HEK293 (cell line): Measurements from ENCODE around the gene PCYOX1L.

ENCODE experiments used
- CTCF ChIA-PET: fragments of 350-600 bp; formaldehyde crosslinking; extraction: SDS; loops from one replicate; lab custom pipeline; 2021; ENCODE audit warnings: antibody characterized with exemption; lab: Yijun Ruan, JAX
- POLR2A ChIA-PET: fragments of 300-600 bp; formaldehyde crosslinking; extraction: SDS; loops from one replicate; lab custom pipeline; 2020; ENCODE audit warnings: antibody characterized with exemption, inconsistent platforms; lab: Yijun Ruan, JAX
- H3K27ac ChIP-seq: fragments of 200-500 bp; sonication (Bioruptor generic); 2 replicates; pipeline ENCODE4 v1.5.1; 2014; ENCODE audit warnings: low read depth, low read length, control low read depth, inconsistent platforms; ENCODE audit errors: extremely low read depth
- H3K36me3 ChIP-seq, 2 experiments: fragments of 200-500 bp in 1 of 2; sonication (Bioruptor generic) in 1 of 2; 1 replicate in 1 of 2; 2 replicates in 1 of 2; pipeline ENCODE4 v1.5.1; 2014 to 2017; ENCODE audit warnings: inconsistent platforms in 2 of 2, low read length in 2 of 2; ENCODE audit not compliant: control insufficient read depth in 2 of 2, insufficient read depth in 1 of 2
- H3K4me1 ChIP-seq: fragments of 200-500 bp; sonication (Bioruptor generic); 2 replicates; pipeline ENCODE4 v1.5.1; 2014; ENCODE audit warnings: mild to moderate bottlenecking, low read length, inconsistent platforms; ENCODE audit not compliant: control insufficient read depth, insufficient read depth
- H3K4me3 ChIP-seq: 2 replicates; pipeline ENCODE4 v1.5.1; 2011; ENCODE audit warnings: low read depth, mild to moderate bottlenecking, control low read depth, low read length, moderate library complexity
- H3K9me3 ChIP-seq: fragments of 200-500 bp; sonication (Bioruptor generic); 2 replicates; pipeline ENCODE4 v1.5.1; 2014; ENCODE audit warnings: low read depth, low read length, inconsistent platforms; ENCODE audit not compliant: control insufficient read depth, insufficient read depth
- MYNN ChIP-seq: fragments of 450-650 bp; formaldehyde crosslinking; IDR thresholded peaks from 2 replicates; pipeline ENCODE4 v1.5.1; 2016; ENCODE audit warnings: missing biosample characterization, missing genetic modification characterization, borderline replicate concordance
- SALL2 ChIP-seq: fragments of 450-650 bp; formaldehyde crosslinking; IDR thresholded peaks from 2 replicates; pipeline ENCODE4 v1.5.0; 2017; ENCODE audit warnings: missing biosample characterization, mild to moderate bottlenecking, missing genetic modification characterization, borderline replicate concordance
- ZNF23 ChIP-seq: fragments of 450-650 bp; formaldehyde crosslinking; IDR thresholded peaks from 2 replicates; pipeline ENCODE4 v1.5.1; 2016; ENCODE audit warnings: missing biosample characterization, missing genetic modification characterization, borderline replicate concordance
- ZNF239 ChIP-seq: fragments of 450-650 bp; formaldehyde crosslinking; IDR thresholded peaks from 2 replicates; pipeline ENCODE4 v1.5.1; 2016; ENCODE audit warnings: missing biosample characterization, missing genetic modification characterization
- ZNF248 ChIP-seq: fragments of 450-650 bp; formaldehyde crosslinking; IDR thresholded peaks from 2 replicates; pipeline ENCODE4 v1.5.1; 2017; ENCODE audit warnings: missing biosample characterization, missing genetic modification characterization
- ZNF324 ChIP-seq: fragments of 450-650 bp; formaldehyde crosslinking; IDR thresholded peaks from 2 replicates; pipeline ENCODE4 v1.5.1; 2016; ENCODE audit warnings: missing biosample characterization, missing genetic modification characterization
- ZNF354C ChIP-seq: fragments of 450-650 bp; formaldehyde crosslinking; IDR thresholded peaks from 2 replicates; pipeline ENCODE4 v1.5.1; 2016; ENCODE audit warnings: missing biosample characterization, missing genetic modification characterization, low read depth, borderline replicate concordance
- ZNF366 ChIP-seq: fragments of 450-650 bp; formaldehyde crosslinking; conservative IDR thresholded peaks from 2 replicates; pipeline ENCODE4 v1.5.1; 2016; ENCODE audit warnings: missing biosample characterization, missing genetic modification characterization
- ZNF394 ChIP-seq: fragments of 450-650 bp; formaldehyde crosslinking; IDR thresholded peaks from 2 replicates; pipeline ENCODE4 v1.5.1; 2016; ENCODE audit warnings: missing biosample characterization, missing genetic modification characterization, mild to moderate bottlenecking, moderate library complexity, borderline replicate concordance
- ZNF404 ChIP-seq: fragments of 450-650 bp; formaldehyde crosslinking; IDR thresholded peaks from 2 replicates; pipeline ENCODE4 v1.5.1; 2017; ENCODE audit warnings: missing biosample characterization, missing genetic modification characterization
- ZNF416 ChIP-seq: fragments of 450-650 bp; formaldehyde crosslinking; IDR thresholded peaks from 2 replicates; pipeline ENCODE4 v1.5.1; 2016; ENCODE audit warnings: missing biosample characterization, missing genetic modification characterization
- ZNF433 ChIP-seq: fragments of 450-650 bp; formaldehyde crosslinking; IDR thresholded peaks from 2 replicates; pipeline ENCODE4 v1.5.1; 2016; ENCODE audit warnings: missing biosample characterization, missing genetic modification characterization, low read depth
- ZNF596 ChIP-seq: fragments of 450-650 bp; IDR thresholded peaks from 2 replicates; pipeline ENCODE4 v1.5.0; 2018; ENCODE audit warnings: missing biosample characterization, mild to moderate bottlenecking, missing genetic modification characterization, moderate library complexity
- ZNF624 ChIP-seq: fragments of 450-650 bp; formaldehyde crosslinking; IDR thresholded peaks from 2 replicates; pipeline ENCODE4 v1.5.1; 2017; ENCODE audit warnings: missing biosample characterization, missing genetic modification characterization
- ZNF654 ChIP-seq: fragments of 450-650 bp; formaldehyde crosslinking; IDR thresholded peaks from 2 replicates; pipeline ENCODE4 v1.5.1; 2016; ENCODE audit warnings: low read depth, missing biosample characterization, missing genetic modification characterization
- ZNF747 ChIP-seq: fragments of 450-650 bp; formaldehyde crosslinking; IDR thresholded peaks from 2 replicates; pipeline ENCODE4 v1.5.1; 2016; ENCODE audit warnings: missing biosample characterization, missing genetic modification characterization
- ZNF830 ChIP-seq: fragments of 450-650 bp; IDR thresholded peaks from 2 replicates; pipeline ENCODE4 v1.5.0; 2018; ENCODE audit warnings: missing biosample characterization, missing genetic modification characterization, low read depth, mild to moderate bottlenecking, moderate library complexity
- TF ChIP-seq, protein P1 (sequence below): fragments of 450-650 bp; formaldehyde crosslinking; IDR thresholded peaks from 2 replicates; pipeline ENCODE4 v1.5.1; 2016; ENCODE audit warnings: missing biosample characterization, missing genetic modification characterization, low read depth
- TF ChIP-seq, protein P2 (sequence below): fragments of 450-650 bp; formaldehyde crosslinking; IDR thresholded peaks from 2 replicates; pipeline ENCODE4 v1.5.1; 2016; ENCODE audit warnings: missing biosample characterization, missing genetic modification characterization
- TF ChIP-seq, protein P3 (sequence below): fragments of 450-650 bp; formaldehyde crosslinking; IDR thresholded peaks from 2 replicates; pipeline ENCODE4 v1.5.1; 2016; ENCODE audit warnings: missing biosample characterization, missing genetic modification characterization

Gene PCYOX1L

DNA sequence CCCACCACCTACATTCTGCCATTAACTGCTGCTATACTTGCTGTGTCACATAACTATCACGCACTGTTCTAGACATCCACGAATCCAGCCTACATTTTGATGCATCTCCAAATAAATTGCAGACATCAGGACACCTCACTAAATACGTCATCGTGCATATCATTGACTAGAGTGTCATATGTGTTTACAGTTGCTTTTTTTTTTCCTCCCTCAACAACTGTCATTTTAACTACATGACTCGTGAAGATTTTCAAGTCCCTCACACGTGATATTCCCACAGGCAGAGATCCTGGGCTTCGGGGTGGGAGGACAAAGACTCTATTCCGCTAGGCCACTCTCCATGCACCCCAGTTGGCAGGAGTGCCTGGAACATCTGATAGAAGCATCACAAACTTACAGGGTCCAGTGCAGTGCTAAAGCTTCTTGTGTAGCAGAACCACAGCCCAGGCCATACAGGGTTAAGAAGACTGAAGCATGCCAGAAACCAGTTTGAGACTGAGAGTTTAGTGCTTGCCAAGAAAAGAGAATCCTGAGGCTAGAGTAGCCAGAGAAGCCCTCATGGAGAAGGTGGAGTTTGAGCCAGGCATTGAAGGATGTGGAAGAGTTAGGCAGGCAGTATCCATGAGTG is 1.1 kb downstream of the PCYOX1L start:
- Histone ChIP-seq H3K27ac (no peak overlapping the region), H3K4me1 (no peaks in the 10 kb centered on the region), H3K4me3 (no peak overlapping the region), H3K9me3 (no peaks in the 10 kb centered on the region), H3K36me3 (peaks cover 0 to 20% of the 10 kb centered on the region in 2 experiments; a peak in 2 of 3 replicates)
- TF ChIP-seq, protein P1, sequence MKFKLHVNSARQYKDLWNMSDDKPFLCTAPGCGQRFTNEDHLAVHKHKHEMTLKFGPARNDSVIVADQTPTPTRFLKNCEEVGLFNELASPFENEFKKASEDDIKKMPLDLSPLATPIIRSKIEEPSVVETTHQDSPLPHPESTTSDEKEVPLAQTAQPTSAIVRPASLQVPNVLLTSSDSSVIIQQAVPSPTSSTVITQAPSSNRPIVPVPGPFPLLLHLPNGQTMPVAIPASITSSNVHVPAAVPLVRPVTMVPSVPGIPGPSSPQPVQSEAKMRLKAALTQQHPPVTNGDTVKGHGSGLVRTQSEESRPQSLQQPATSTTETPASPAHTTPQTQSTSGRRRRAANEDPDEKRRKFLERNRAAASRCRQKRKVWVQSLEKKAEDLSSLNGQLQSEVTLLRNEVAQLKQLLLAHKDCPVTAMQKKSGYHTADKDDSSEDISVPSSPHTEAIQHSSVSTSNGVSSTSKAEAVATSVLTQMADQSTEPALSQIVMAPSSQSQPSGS (tag by site-specific recombination), result 0 out of 2 replicates have a peak, but pooled peaks have one; percentile 4
- TF ChIP-seq ZNF416 (tag by site-specific recombination) (no peak), ZNF394 (tag by site-specific recombination) (peak; percentile 45; the same call in 1 of the 2 replicates), ZNF747 (tag by site-specific recombination) (no peak)
- ChIA-PET CTCF (interaction anchor here (0.6 to 1.3 kb wide), 2 partner anchors 13 to 42 kb away, joined by 3 to 4 read pairs; no protein-coding TSS in a partner anchor), POLR2A (interaction anchor here (1.2 to 5.6 kb wide), 3 partner anchors 14 to 42 kb away, joined by 3 to 77 read pairs (median 3); partner anchors contain the start of gene GRPEL2)

DNA sequence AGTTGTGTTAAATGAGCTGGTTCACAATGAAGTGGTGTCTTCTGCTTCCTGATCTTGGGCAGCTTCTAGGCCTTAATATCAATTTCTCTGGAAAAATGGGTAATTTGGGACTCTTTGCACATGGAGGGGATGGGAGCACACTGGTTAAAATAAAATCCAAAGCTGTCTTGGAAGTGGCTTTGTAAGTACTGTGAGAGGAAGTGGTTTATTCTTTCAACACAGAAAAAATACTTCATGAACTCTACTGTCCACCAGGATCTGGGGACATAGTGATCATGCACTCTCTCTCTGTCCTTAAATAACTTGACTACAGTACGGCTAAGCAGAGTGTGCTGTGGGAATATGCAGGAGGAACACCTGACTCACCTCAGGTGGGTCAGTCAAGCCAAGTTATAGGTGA is 2.4 kb downstream of the PCYOX1L start:
- Histone ChIP-seq H3K4me3 (no peak overlapping the region), H3K27ac (no peak overlapping the region), H3K4me1 (no peaks in the 10 kb centered on the region), H3K36me3 (peaks cover 0 to 8% of the 10 kb centered on the region in 2 experiments; a peak in 2 of 3 replicates), H3K9me3 (no peaks in the 10 kb centered on the region)
- TF ChIP-seq ZNF239 (tag by site-specific recombination) (no peak), SALL2 (no peak), ZNF248 (no peak)
- CTCF ChIA-PET, result interaction anchor here (0.6 to 15.5 kb wide), 4 partner anchors 11 to 75 kb away, joined by 3 to 212 read pairs (median 9); no protein-coding TSS in a partner anchor
- POLR2A ChIA-PET, result interaction anchor here (0.5 to 0.9 kb wide), 2 partner anchors 15 to 603 kb away, joined by 3 read pairs; partner anchors contain the start of gene GRPEL2

DNA sequence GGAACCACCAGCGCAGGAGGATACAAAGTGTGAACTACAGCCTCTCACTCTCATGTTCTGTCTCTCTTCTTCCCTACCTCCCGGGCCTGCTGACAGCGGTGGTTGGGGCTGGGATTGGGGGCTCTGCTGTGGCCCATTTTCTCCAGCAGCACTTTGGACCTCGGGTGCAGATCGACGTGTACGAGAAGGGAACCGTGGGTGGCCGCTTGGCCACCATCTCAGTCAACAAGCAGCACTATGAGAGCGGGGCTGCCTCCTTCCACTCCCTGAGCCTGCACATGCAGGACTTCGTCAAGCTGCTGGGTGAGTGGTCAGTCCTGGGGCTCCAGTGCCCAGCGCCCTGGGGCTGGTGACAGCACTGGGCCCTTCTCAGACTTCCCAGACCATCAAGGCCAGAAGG is 4.7 kb downstream of the PCYOX1L start:
- no peaks in the 10 kb centered on the region for H3K9me3 ChIP-seq
- ChIA-PET CTCF (interaction anchor here (0.8 to 15.5 kb wide), 2 partner anchors 11 to 73 kb away, joined by 3 to 212 read pairs; no protein-coding TSS in a partner anchor), POLR2A (no interaction called here)
- H3K4me3 ChIP-seq, result no peak overlapping the region
- no peak overlapping the region for H3K27ac ChIP-seq
- no peaks in the 10 kb centered on the region for H3K36me3 ChIP-seq
- no peak for TF ChIP-seq ZNF596 (tag by site-specific recombination)
- TF ChIP-seq ZNF416 (tag by site-specific recombination), result no peak
- no peak for TF ChIP-seq SALL2
- no peak for TF ChIP-seq ZNF624
- TF ChIP-seq ZNF433, result no peak
- TF ChIP-seq, protein P2, sequence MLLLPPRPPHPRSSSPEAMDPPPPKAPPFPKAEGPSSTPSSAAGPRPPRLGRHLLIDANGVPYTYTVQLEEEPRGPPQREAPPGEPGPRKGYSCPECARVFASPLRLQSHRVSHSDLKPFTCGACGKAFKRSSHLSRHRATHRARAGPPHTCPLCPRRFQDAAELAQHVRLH (tag by site-specific recombination), result no peak
- TF ChIP-seq ZNF654 (tag by site-specific recombination), result no peak
- no peak for TF ChIP-seq ZNF248
- no peak for TF ChIP-seq MYNN (tag by site-specific recombination)
- TF ChIP-seq ZNF324 (tag by site-specific recombination), result no peak
- TF ChIP-seq ZNF404 (tag by site-specific recombination), result no peak
- TF ChIP-seq ZNF830 (tag by site-specific recombination), result no peak
- no peak for TF ChIP-seq ZNF366 (tag by site-specific recombination)
- no peak for TF ChIP-seq ZNF23 (tag by site-specific recombination)
- TF ChIP-seq, protein P3, sequence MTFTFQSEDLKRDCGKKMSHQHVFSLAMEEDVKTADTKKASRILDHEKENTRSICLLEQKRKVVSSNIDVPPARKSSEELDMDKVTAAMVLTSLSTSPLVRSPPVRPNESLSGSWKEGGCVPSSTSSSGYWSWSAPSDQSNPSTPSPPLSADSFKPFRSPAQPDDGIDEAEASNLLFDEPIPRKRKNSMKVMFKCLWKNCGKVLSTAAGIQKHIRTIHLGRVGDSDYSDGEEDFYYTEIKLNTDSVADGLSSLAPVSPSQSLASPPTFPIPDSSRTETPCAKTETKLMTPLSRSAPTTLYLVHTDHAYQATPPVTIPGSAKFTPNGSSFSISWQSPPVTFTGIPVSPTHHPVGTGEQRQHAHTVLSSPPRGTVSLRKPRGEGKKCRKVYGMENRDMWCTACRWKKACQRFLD, result no peak
- TF ChIP-seq ZNF354C, result no peak
- H3K4me1 ChIP-seq, result no peaks in the 10 kb centered on the region
